BJ (cell line): ENCODE measurements around the gene COL9A3. TPM values are rescaled to one million over a fixed set of nuclear protein-coding genes. Genes with fewer than 3 reads are reported as not detected.

Experiments
- CTCF ChIA-PET: fragments of 350-600 bp; formaldehyde crosslinking; extraction: SDS; loops from one replicate; lab custom pipeline; 2021; ENCODE audit warnings: antibody characterized with exemption, inconsistent platforms; lab: Yijun Ruan, JAX
- POLR2A ChIA-PET: fragments of 300-600 bp; sonication (Branson Sonifier 250); formaldehyde crosslinking; extraction: SDS; loops from one replicate; lab custom pipeline; 2021; ENCODE audit warnings: antibody characterized with exemption; lab: Charles Lee
- DNase-seq: peaks from one replicate; pipeline ENCODE4 v3.0.0-alpha.2; 2011; ENCODE audit warnings: low read depth
- H3K27me3 ChIP-seq: 2 replicates; pipeline ENCODE4 v1.6.0; 2011; ENCODE audit warnings: low read length; ENCODE audit not compliant: control insufficient read depth, insufficient read depth
- H3K36me3 ChIP-seq: 2 replicates; pipeline ENCODE4 v1.5.1; 2011; ENCODE audit warnings: low read length; ENCODE audit not compliant: control insufficient read depth, insufficient read depth
- H3K4me3 ChIP-seq: 2 replicates; pipeline ENCODE4 v1.5.1; 2011; ENCODE audit warnings: low read depth, mild to moderate bottlenecking, control low read depth, low read length
- polyA plus RNA-seq: library from polyadenylated mRNA; depleted of rRNA; stranded (reverse); fragments of >200 nt; gene quantifications from 2 replicates; pipeline ENCODE4 v1.2.3, GENCODE V29; 2011
- TF ChIP-seq, protein P1 (sequence below): IDR thresholded peaks from 2 replicates; pipeline ENCODE4 v1.5.1; 2011; ENCODE audit warnings: low read depth, mild to moderate bottlenecking, control low read depth, inconsistent platforms, low read length, moderate library complexity; ENCODE audit not compliant: insufficient read depth

The COL9A3 gene
- polyA plus RNA-seq, 1 experiment: 0.21 TPM

DNA sequence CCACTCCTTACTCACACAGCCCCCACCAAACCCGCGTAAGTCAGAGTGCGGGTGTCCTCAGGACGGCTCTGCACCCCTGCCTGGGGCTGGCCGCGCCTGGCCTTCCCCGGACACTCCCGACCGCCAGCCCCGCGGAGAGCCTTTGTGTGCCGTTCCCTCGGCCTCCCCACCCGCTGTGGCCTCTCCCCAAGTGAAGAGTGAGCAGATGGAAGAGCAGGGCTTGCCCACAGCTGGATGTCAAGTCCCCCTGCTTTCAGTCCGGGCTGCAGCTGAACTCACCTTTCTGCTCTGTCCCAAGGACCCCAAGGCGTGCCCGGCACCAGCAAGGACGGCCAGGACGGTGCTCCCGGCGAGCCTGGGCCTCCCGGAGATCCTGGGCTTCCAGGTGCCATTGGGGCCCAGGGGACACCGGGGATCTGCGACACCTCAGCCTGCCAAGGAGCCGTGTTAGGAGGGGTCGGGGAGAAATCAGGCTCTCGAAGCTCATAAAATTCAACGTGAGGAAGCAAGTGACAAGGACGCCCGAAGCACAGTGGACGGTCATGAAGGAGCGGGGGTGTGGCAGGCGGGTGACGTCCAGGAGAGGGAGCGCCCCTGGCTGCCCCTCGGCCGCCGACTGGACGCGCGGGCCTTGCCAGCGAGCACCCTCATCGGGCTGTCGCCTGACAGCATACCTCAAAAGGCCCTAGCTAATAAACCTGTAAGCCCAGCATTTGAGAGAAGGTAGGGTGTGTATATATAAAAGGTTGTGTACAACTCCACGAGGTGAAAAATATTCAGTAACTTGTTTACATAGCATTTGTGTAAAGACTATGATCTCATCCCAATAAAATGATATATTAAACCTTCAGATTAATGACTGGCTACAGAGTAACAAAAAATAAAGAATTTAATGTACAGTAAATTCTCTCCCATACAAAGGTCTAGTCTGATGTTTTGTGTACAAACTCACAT, 23.7 kb downstream of the COL9A3 start:
- POLR2A ChIA-PET: no interaction called here
- DNase-seq: no peak
- no peaks in the 10 kb centered on the region for H3K36me3 ChIP-seq
- CTCF ChIA-PET: no interaction called here
- peaks cover 3% of the 10 kb centered on the region; the same call in 1 of the 2 replicates for H3K27me3 ChIP-seq
- H3K4me3 ChIP-seq: no peak overlapping the region
- TF ChIP-seq, protein P1, sequence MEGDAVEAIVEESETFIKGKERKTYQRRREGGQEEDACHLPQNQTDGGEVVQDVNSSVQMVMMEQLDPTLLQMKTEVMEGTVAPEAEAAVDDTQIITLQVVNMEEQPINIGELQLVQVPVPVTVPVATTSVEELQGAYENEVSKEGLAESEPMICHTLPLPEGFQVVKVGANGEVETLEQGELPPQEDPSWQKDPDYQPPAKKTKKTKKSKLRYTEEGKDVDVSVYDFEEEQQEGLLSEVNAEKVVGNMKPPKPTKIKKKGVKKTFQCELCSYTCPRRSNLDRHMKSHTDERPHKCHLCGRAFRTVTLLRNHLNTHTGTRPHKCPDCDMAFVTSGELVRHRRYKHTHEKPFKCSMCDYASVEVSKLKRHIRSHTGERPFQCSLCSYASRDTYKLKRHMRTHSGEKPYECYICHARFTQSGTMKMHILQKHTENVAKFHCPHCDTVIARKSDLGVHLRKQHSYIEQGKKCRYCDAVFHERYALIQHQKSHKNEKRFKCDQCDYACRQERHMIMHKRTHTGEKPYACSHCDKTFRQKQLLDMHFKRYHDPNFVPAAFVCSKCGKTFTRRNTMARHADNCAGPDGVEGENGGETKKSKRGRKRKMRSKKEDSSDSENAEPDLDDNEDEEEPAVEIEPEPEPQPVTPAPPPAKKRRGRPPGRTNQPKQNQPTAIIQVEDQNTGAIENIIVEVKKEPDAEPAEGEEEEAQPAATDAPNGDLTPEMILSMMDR: no peak

DNA sequence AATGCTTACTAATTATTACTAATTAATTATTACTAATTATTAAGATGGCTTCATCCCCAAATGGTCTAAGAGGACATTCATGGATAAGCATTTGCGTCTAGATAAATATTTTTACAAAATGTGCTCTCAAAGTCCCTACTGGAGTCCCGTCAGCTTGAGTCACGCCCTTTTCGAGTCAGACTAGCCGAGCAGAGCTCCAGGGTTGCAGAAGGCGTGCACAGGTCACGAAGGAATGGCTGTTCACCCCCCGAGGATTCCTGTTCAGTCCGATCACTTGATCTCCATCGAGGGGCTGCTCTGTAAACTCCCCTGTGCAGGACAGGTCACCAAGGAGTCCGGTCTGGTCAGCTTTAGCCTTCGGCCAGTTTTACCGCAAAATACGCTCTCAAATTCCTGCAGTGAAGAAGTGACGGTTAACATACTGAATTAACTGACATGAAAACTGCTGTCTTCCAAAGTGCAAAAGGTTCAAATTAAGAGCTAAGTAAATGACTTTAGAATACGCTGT, 24.9 kb downstream of the COL9A3 start:
- H3K27me3 ChIP-seq: no peaks in the 10 kb centered on the region
- no peaks in the 10 kb centered on the region for H3K36me3 ChIP-seq
- no peak overlapping the region for H3K4me3 ChIP-seq
- no peak for DNase-seq
- TF ChIP-seq, protein P1: no peak
- POLR2A ChIA-PET: no interaction called here
- CTCF ChIA-PET: no interaction called here

DNA sequence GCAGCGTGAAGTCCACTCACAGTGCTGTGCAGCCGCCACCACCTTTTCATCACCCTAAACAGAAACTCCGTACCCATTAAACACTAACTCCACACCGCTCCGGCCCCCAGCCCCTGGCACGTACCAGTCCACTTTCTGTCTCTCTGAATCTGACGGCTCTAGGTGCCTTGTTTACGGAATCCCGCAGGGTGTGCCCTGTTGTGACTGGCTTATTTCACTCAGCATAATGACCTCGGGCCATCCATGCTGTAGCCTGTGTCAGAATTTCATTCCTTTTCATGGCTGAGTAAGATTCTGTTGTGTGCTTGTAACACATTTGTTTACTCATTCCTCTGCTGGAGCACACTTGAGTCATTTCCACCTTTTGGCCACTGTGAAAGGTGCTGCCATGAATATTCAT, 26.8 kb downstream of the COL9A3 start:
- CTCF ChIA-PET: no interaction called here
- no peak for DNase-seq

DNA sequence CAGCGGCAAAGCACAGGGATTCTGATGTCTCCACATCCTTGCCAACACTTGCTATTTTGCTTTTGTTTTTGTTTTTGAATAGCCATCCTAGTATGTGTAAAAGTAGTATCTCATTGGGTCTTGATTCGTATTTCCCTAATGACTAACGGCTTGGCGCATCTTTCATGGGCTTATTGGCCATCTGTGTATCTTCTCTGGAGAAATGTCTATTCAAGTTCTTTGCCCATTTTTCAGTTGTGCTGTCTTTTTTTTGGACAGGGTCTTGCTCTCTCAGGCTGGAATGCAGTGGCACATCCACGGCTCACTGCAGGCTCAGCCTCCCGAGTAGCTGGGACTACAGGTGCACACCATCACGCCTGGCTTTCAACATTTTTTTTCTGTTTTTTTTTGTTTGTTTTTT, 27.3 kb downstream of the COL9A3 start:
- CTCF ChIA-PET: no interaction called here

More for the DNA sequence above, 26.8 kb downstream of the COL9A3 start:
- no peak overlapping the region for H3K4me3 ChIP-seq
- TF ChIP-seq, protein P1: no peak
- no peaks in the 10 kb centered on the region for H3K27me3 ChIP-seq
- H3K36me3 ChIP-seq: no peaks in the 10 kb centered on the region
- POLR2A ChIA-PET: no interaction called here

More for the DNA sequence above, 27.3 kb downstream of the COL9A3 start:
- TF ChIP-seq, protein P1: no peak
- H3K27me3 ChIP-seq: no peaks in the 10 kb centered on the region
- POLR2A ChIA-PET: no interaction called here
- no peak overlapping the region for H3K4me3 ChIP-seq
- H3K36me3 ChIP-seq: no peaks in the 10 kb centered on the region
- no peak for DNase-seq
